HG02571 (cell line): ENCODE data around the gene ODAD3.
"Not testable (repeated sequence)": the region's sequence is repeated elsewhere in the genome, so short reads cannot be mapped to it uniquely, and the experiment has no call there.

ENCODE experiments used
- ATAC-seq: cut with Tn5 transposase; IDR thresholded peaks from one replicate; pipeline ENCODE4 v1.9.1; 2021; ENCODE audit warnings: mild to moderate bottlenecking, moderate library complexity; ENCODE audit not compliant: unreplicated experiment

The ODAD3 gene

DNA sequence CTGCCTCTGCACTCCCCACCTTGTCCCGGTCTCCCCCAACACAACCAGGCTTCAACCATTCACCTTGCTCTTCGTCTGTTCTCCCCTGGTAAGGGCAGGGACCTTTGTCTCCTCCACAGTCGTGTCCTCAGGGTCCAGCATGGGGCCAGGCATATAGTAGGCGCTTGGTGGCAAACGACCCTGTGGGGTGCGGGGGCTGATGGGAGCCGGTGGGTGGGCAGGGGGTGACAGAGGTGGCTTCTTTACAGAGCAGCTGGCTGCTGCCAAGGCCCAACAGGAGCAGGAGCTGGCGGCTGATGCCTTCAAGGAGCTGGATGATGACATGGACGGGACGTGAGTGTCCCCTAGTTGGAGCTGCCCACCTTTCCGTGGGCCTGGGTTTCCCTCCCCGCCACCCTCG, 10.2 kb upstream of the ODAD3 start:
- ATAC-seq = no peak

- no peak for ATAC-seq
Measured at GRCh38 chr19:11444059-11444458, 9.1 kb upstream of the ODAD3 start.

- no peak for ATAC-seq
Measured at GRCh38 chr19:11437955-11438354, 3.0 kb upstream of the ODAD3 start.

GRCh38 chr19:11435833-11436313, 952 bp upstream of the ODAD3 start:
- ATAC-seq = no peak

DNA sequence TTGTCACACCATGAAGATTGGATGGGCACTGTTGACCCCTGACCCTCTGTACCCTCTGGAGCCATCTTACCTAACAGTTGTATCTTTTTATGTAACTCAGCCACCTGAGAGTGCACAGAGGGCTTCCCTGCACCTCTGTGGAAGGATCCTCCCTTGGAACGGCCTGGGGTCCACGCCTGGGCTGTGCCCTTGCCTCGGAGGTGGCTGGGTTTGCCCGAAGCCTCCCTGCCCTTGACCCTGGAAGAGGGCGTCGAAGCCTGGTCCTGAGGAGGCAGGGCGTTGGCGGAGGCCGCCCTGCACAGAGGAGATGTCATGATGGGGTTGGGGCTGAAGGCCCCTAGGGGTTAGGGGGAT, 241 bp downstream of the ODAD3 start:
- ATAC-seq = no peak

GRCh38 chr19:11433526-11433925, 1.4 kb downstream of the ODAD3 start:
- not testable (repeated sequence) for ATAC-seq

DNA sequence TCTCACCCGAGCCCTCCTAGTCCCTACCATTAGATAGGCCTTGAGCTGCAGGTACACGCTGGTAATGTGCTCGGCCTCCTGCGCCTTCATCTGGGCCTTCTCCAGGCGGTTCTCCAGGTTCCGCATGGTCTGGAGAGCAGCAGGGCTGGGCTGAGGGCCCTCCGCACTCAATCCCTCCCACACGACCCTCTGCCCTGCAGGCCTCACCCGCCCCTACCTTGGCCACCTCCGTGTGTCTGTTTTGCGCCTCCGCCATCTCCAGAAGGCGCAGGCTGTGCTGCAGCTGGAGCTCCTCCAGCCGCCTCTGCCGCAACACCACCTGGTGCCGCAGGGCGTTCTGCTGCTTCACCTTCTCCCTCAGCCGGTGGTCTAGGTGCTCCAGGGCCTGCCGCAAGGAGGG, 8.3 kb downstream of the ODAD3 start:
- ATAC-seq = no peak

GRCh38 chr19:11425719-11426457, 9.0 kb downstream of the ODAD3 start:
- ATAC-seq = no peak

GRCh38 chr19:11423791-11424181, 11.1 kb downstream of the ODAD3 start:
- ATAC-seq = no peak

GRCh38 chr19:11423164-11423790, 11.6 kb downstream of the ODAD3 start:
- ATAC-seq = no peak

- no peak for ATAC-seq
Measured at GRCh38 chr19:11422163-11423065, 12.5 kb downstream of the ODAD3 start.

GRCh38 chr19:11421371-11422098, 13.4 kb downstream of the ODAD3 start:
- no peak for ATAC-seq

GRCh38 chr19:11420429-11421370, 14.2 kb downstream of the ODAD3 start:
- no peak for ATAC-seq

DNA sequence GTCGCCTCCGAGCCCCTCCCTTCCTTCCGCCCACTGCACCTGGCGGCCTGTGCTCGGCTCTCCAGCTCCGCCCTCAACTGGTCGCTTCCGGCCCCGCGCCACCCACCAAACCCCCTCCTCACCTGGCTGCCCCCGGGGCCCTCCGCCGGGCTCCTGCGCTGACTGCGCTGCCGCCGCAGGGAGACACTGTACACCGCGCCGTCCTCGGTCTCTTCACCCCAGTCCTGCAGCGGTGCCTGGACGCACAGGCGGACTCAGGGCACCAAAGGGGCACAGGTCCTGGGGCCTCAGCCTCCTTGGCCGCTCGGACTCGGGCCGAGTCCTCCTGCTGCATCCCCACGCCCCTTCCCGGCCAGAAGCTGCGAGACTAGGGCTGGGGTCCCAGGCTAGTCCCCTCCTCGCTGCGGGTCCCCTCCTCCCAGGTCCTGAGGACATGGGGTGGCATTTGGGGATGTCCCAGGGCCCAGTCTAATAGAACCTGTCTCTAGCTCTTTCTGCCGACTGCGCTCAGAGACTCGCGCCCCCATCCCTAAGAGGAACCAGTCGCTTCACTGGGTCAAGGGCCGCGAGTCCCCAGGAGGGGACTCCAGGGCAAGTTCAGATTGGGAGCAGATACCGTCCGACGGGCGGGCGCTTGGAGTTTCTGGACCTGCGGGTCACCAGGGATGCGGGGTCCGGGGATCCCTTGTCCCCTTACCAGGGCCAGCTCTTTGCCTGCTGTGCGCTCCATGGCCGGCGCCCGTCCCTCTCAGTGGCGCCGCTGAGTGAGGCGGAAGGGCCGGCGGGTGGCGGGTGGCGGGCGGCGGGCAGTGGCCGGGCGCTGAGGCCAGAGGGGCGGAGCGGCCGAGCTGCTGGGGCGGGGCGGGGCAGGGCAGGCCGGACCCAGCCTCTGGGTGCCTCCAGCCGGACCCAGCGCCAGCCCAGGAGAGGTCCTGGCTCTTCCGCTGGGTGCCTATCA, 16.1 kb downstream of the ODAD3 start, which contains the start of gene RGL3:
Gene RGL3, minus strand, starts transcription at position 766 of the 958 bp plus-strand sequence. Its CDS starts 36 bp downstream, at position 730.
- ATAC-seq = no peak

DNA sequence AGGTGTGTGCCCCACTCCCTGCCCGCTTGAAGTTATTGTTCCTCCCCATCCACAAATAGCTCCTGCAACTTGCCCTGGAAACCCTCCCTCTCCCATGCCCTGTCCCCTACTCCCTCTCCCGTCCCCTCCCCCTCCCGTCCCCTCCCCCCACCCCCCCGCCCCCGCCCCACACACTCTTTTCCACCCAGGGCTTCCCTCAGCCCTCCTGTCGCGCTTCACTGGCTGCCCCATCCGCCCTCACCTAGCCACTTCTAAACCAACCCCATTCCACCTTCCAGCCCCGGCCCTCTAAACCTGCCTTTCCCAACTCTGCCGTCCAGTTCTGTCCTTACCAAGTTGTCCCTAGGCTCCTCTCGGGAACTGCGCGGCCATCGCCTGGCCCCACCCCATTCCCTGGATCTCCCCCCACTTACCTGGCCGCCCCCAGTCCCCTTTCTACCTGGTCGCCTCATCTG, 16.8 kb downstream of the ODAD3 start:
- no peak for ATAC-seq

GRCh38 chr19:11416346-11417052, 18.4 kb downstream of the ODAD3 start:
- ATAC-seq = no peak

DNA sequence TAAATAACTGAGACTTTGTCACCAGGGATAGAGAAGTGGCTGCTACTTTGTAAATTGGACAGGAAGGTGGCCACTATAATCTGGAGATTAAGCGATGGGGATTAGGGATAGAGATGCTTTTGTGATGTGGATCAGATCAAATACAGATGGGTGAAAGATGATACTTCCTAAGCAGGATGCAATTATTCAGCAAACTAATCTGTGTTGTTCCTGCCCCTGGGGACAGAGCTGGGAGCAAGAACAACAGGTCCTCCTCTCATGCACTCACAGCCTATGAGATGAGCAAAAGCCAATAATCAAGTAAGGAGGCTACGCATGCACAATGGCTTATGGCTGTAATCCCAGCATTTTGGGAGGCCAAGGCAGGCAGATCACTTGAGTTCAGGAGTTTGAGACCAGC, 20.4 kb downstream of the ODAD3 start:
- no peak for ATAC-seq

DNA sequence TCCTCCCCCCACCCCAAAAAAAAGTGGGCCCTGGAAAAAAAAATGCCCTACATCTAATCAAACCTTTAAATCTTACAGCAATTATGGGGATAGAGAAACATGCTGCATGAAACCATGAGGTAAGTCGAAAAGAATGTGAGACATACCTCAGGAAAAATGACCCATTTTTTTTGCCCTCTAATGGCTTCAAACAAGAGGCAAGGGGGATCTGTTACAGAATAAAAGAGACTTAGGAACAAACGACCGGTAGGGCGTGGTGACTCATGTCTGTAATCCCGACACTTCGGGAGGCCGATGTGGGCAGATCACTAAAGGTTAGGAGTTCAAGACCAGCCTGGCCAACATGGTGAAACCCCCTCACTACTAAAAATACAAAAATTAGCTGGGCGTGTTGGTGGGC, 24.2 kb downstream of the ODAD3 start:
- no peak for ATAC-seq
